Neural cell (in vitro differentiated cells): Measurements from ENCODE around the gene DAGLB. TPM values are rescaled to one million over a fixed set of nuclear protein-coding genes. Genes with fewer than 3 reads are reported as not detected.
"Not testable (repeated sequence)": the region's sequence is repeated elsewhere in the genome, so short reads cannot be mapped to it uniquely, and the experiment has no call there.

Experiments used
- H2AFZ ChIP-seq: fragments of 200-600, 300-800 bp; sonication (generic), shearing (Covaris generic); 2 replicates; pipeline ENCODE4 v1.6.0; 2014; ENCODE audit warnings: low read depth, mild to moderate bottlenecking, antibody characterized with exemption, low read length, moderate library complexity
- H3F3A ChIP-seq: fragments of 200-600 bp; shearing (Covaris generic); 2 replicates; pipeline ENCODE4 v1.6.1; 2016; ENCODE audit warnings: mild to moderate bottlenecking, moderate library complexity, mixed read lengths, antibody characterized with exemption, low read length; ENCODE audit not compliant: insufficient read depth, poor library complexity, severe bottlenecking
- H3K27ac ChIP-seq: fragments of 200-600, 300-800 bp; sonication (generic), shearing (Covaris generic); 2 replicates; pipeline ENCODE4 v1.5.1; 2014; ENCODE audit warnings: mild to moderate bottlenecking, low read length, moderate library complexity
- H3K27me3 ChIP-seq: fragments of 300-800, 200-600 bp; sonication (generic), shearing (Covaris generic); 2 replicates; pipeline ENCODE4 v1.6.0; 2014; ENCODE audit warnings: mild to moderate bottlenecking, low read depth, low read length, moderate library complexity; ENCODE audit not compliant: insufficient read depth
- H3K36me3 ChIP-seq: fragments of 300-800, 200-600 bp; sonication (generic), shearing (Covaris generic); 2 replicates; pipeline ENCODE4 v1.5.1; 2014; ENCODE audit warnings: mild to moderate bottlenecking, antibody characterized with exemption, low read length, moderate library complexity; ENCODE audit not compliant: insufficient read depth
- H3K4me2 ChIP-seq: fragments of 300-800, 200-600 bp; sonication (generic), shearing (Covaris generic); 2 replicates; pipeline ENCODE4 v1.6.0; 2014; ENCODE audit warnings: mild to moderate bottlenecking, low read length
- H3K4me3 ChIP-seq: fragments of 300-800, 200-600 bp; sonication (generic), shearing (Covaris generic); 2 replicates; pipeline ENCODE4 v1.5.1; 2014; ENCODE audit warnings: mild to moderate bottlenecking, low read length, moderate library complexity
- H3K79me2 ChIP-seq: fragments of 200-600 bp; shearing (Covaris generic); replicated peaks from 2 replicates; pipeline ENCODE4 v1.6.0; 2014; ENCODE audit warnings: mild to moderate bottlenecking, low read length, moderate library complexity; ENCODE audit not compliant: insufficient read depth
- H3K9ac ChIP-seq: fragments of 300-800, 200-600 bp; sonication (generic), shearing (Covaris generic); 2 replicates; pipeline ENCODE4 v1.6.1; 2016; ENCODE audit warnings: mild to moderate bottlenecking, low read length, mixed read lengths
- H3K9me2 ChIP-seq: fragments of 200-600 bp; shearing (Covaris generic); 2 replicates; pipeline ENCODE4 v1.6.1; 2016; ENCODE audit warnings: mild to moderate bottlenecking, low read length, mixed read lengths; ENCODE audit not compliant: insufficient read depth
- H3K9me3 ChIP-seq: fragments of 200-600, 300-800 bp; sonication (generic), shearing (Covaris generic); 2 replicates; pipeline ENCODE4 v1.6.1; 2016; ENCODE audit warnings: mild to moderate bottlenecking, mixed run types, low read length, moderate library complexity, mixed read lengths
- H4K20me1 ChIP-seq: fragments of 200-600 bp; shearing (Covaris generic); 2 replicates; pipeline ENCODE4 v1.6.1; 2016; ENCODE audit warnings: mild to moderate bottlenecking, mixed run types; ENCODE audit not compliant: insufficient read depth
- CTCF ChIP-seq: fragments of 450-650 bp; IDR thresholded peaks from 2 replicates; pipeline ENCODE4 v1.5.1; 2014; ENCODE audit warnings: antibody characterized with exemption, mild to moderate bottlenecking, moderate library complexity; ENCODE audit not compliant: poor library complexity, severe bottlenecking
- EP300 ChIP-seq: fragments of 450-650 bp; conservative IDR thresholded peaks from 2 replicates; pipeline ENCODE4 v1.6.1; 2014; ENCODE audit warnings: antibody characterized with exemption, mild to moderate bottlenecking, moderate library complexity; ENCODE audit not compliant: poor library complexity, severe bottlenecking
- EZH2 ChIP-seq: fragments of 200-600, 300-800 bp; shearing (Covaris generic), sonication (generic); IDR thresholded peaks from 2 replicates; pipeline ENCODE4 v1.6.1; 2014; ENCODE audit warnings: antibody characterized with exemption, low read length, borderline replicate concordance, mild to moderate bottlenecking; ENCODE audit not compliant: insufficient read depth, poor library complexity, severe bottlenecking
- POLR2AphosphoS5 ChIP-seq: IDR thresholded peaks from 2 replicates; pipeline ENCODE4 v1.6.1; 2012
- RAD21 ChIP-seq: fragments of 450-650 bp; conservative IDR thresholded peaks from 2 replicates; pipeline ENCODE4 v1.6.1; 2014; ENCODE audit warnings: antibody characterized with exemption, mild to moderate bottlenecking, moderate library complexity
- REST ChIP-seq: IDR thresholded peaks from 2 replicates; pipeline ENCODE4 v1.6.1; 2012; ENCODE audit warnings: borderline replicate concordance
- SMC3 ChIP-seq: fragments of 450-650 bp; conservative IDR thresholded peaks from 2 replicates; pipeline ENCODE4 v1.6.1; 2014; ENCODE audit warnings: antibody characterized with exemption, mild to moderate bottlenecking, moderate library complexity; ENCODE audit not compliant: poor library complexity
- TAF1 ChIP-seq: IDR thresholded peaks from 2 replicates; pipeline ENCODE4 v1.6.1; 2012; ENCODE audit warnings: low read depth
- polyA plus RNA-seq: library from polyadenylated mRNA; depleted of rRNA; stranded (reverse); fragments of >200 nt; gene quantifications from 2 replicates; pipeline ENCODE4 v1.2.3, GENCODE V29; 2014

Gene DAGLB
- polyA plus RNA-seq, 1 donor from 2014 or later: 32.3 TPM

- Histone ChIP-seq H3K4me3 (no peak overlapping the region), H3K36me3 (no peaks in the 10 kb centered on the region), H3K9ac (no peak overlapping the region), H3K27ac (no peak overlapping the region), H4K20me1 (peaks cover 13% of the 10 kb centered on the region), H3K9me3 (no peaks in the 10 kb centered on the region), H3K9me2 (no peaks in the 10 kb centered on the region), H3K79me2 (peaks cover 94% of the 10 kb centered on the region), H2AFZ (no peak overlapping the region), H3K4me2 (no peak overlapping the region), H3K27me3 (no peaks in the 10 kb centered on the region), H3F3A (no peaks in the 10 kb centered on the region)
- no peak for TF ChIP-seq TAF1
- TF ChIP-seq EZH2: no peak
- no peak for TF ChIP-seq POLR2AphosphoS5
- no peak for TF ChIP-seq EP300
- TF ChIP-seq CTCF: no peak
- TF ChIP-seq RAD21: no peak
Observed at GRCh38 chr7:6382817-6383216, 64.9 kb downstream of the DAGLB start.

- H3K4me2 ChIP-seq, H3K4me3 ChIP-seq, H3K9ac ChIP-seq: not testable (repeated sequence)
Observed at GRCh38 chr7:6381846-6382245, 65.9 kb downstream of the DAGLB start.

GRCh38 chr7:6380310-6381095 lies 67.3 kb downstream of the DAGLB start:
- no peaks in the 10 kb centered on the region for H3K9me2 ChIP-seq
- H3K4me2 ChIP-seq: no peak overlapping the region
- no peak for TF ChIP-seq REST
- no peak for TF ChIP-seq EZH2
- TF ChIP-seq POLR2AphosphoS5: no peak
- TF ChIP-seq SMC3: no peak
- no peaks in the 10 kb centered on the region for H3K27me3 ChIP-seq
- H3K27ac ChIP-seq: no peak overlapping the region
- H2AFZ ChIP-seq: no peak overlapping the region
- no peak overlapping the region for H3K4me3 ChIP-seq
- H3K79me2 ChIP-seq: peaks cover 97% of the 10 kb centered on the region
- H3K9me3 ChIP-seq: no peaks in the 10 kb centered on the region
- H3K36me3 ChIP-seq: no peaks in the 10 kb centered on the region
- H3K9ac ChIP-seq: no peak overlapping the region
- no peaks in the 10 kb centered on the region for H3F3A ChIP-seq
- H4K20me1 ChIP-seq: peaks cover 13% of the 10 kb centered on the region

More at GRCh38 chr7:6381846-6382245, 65.9 kb downstream of the DAGLB start:
- H3K27me3 ChIP-seq, H3K9me3 ChIP-seq, H3K27ac ChIP-seq, H3K36me3 ChIP-seq, H3F3A ChIP-seq, H2AFZ ChIP-seq, H3K9me2 ChIP-seq: not testable (repeated sequence)
- Histone ChIP-seq H3K79me2 (peaks cover 94% of the 10 kb centered on the region), H4K20me1 (peaks cover 13% of the 10 kb centered on the region)
